ENCODE data around the gene NOTCH2.
A peak's percentile ranks its signal among the peaks of the same experiment; 100 is the strongest.

The NOTCH2 gene

GRCh38 chr1:119975006-119975405, 94.5 kb downstream of the NOTCH2 start:
- DNase-seq (ENCODE audit: low read depth), result no peak

GRCh38 chr1:119974013-119974412, 95.4 kb downstream of the NOTCH2 start:
- DNase-seq (ENCODE audit: low read depth), result no peak

GRCh38 chr1:119971710-119972570, 97.5 kb downstream of the NOTCH2 start:
- DNase-seq (ENCODE audit: low read depth), result no peak

- no peak for DNase-seq (ENCODE audit: low read depth)
Measured at GRCh38 chr1:119968601-119969000, 100.9 kb downstream of the NOTCH2 start.

- peak; percentile 66 for DNase-seq (ENCODE audit: low read depth)
Measured at GRCh38 chr1:119968068-119968492, 101.4 kb downstream of the NOTCH2 start.

- DNase-seq (ENCODE audit: low read depth), result no peak
Measured at GRCh38 chr1:119966681-119967080, 102.8 kb downstream of the NOTCH2 start.

GRCh38 chr1:119966020-119966419, 103.4 kb downstream of the NOTCH2 start:
- DNase-seq (ENCODE audit: low read depth), result no peak

- no peak for DNase-seq (ENCODE audit: low read depth)
Measured at GRCh38 chr1:119964673-119965363, 104.6 kb downstream of the NOTCH2 start.

- no peak for DNase-seq (ENCODE audit: low read depth)
Measured at GRCh38 chr1:119962296-119962968, 107.0 kb downstream of the NOTCH2 start.

- no peak for DNase-seq (ENCODE audit: low read depth)
Measured at GRCh38 chr1:119960501-119960900, 109.0 kb downstream of the NOTCH2 start.

- no peak for DNase-seq (ENCODE audit: low read depth)
Measured at GRCh38 chr1:119959268-119960220, 109.9 kb downstream of the NOTCH2 start.

- no peak for DNase-seq (ENCODE audit: low read depth)
Measured at GRCh38 chr1:119958223-119958622, 111.2 kb downstream of the NOTCH2 start.

GRCh38 chr1:119956306-119956705, 113.2 kb downstream of the NOTCH2 start:
- no peak for DNase-seq (ENCODE audit: low read depth)

GRCh38 chr1:119954476-119955422, 114.7 kb downstream of the NOTCH2 start:
- DNase-seq (ENCODE audit: low read depth), result no peak

- DNase-seq (ENCODE audit: low read depth), result no peak
Measured at GRCh38 chr1:119953266-119953998, 116.0 kb downstream of the NOTCH2 start.

GRCh38 chr1:119952496-119952895, 117.0 kb downstream of the NOTCH2 start:
- DNase-seq (ENCODE audit: low read depth), result no peak

GRCh38 chr1:119948342-119949214, 120.9 kb downstream of the NOTCH2 start:
- DNase-seq (ENCODE audit: low read depth), result peak; percentile 46

GRCh38 chr1:119947468-119947867, 122.0 kb downstream of the NOTCH2 start:
- no peak for DNase-seq (ENCODE audit: low read depth)

GRCh38 chr1:119946724-119947123, 122.7 kb downstream of the NOTCH2 start:
- DNase-seq (ENCODE audit: low read depth), result no peak

All from stimulated activated CD4-positive, alpha-beta T cell treated with anti-CD3 and anti-CD28 coated beads, Interleukin-2, amount 100 ng/mL, for 4 hours (primary cell).